HepG2 (cell line): ENCODE data around the gene GEMIN2. TPM values are rescaled to one million over a fixed set of nuclear protein-coding genes. Genes with fewer than 3 reads are reported as not detected.

Experiments
- DZIP1 ChIP-seq: sonication (generic); formaldehyde crosslinking; IDR thresholded peaks from 2 replicates; pipeline ENCODE4 v1.5.0; 2020; ENCODE audit warnings: mild to moderate bottlenecking, missing genetic modification reagents
- HBP1 ChIP-seq: IDR thresholded peaks from 2 replicates; pipeline ENCODE4 v1.6.1; 2016; ENCODE audit warnings: low read depth, control low read depth
- HOXA5 ChIP-seq: sonication (generic); formaldehyde crosslinking; IDR thresholded peaks from 2 replicates; pipeline ENCODE4 v1.4.0; 2020; ENCODE audit warnings: missing genetic modification reagents
- KDM5B ChIP-seq: sonication (generic); formaldehyde crosslinking; IDR thresholded peaks from 2 replicates; pipeline ENCODE4 v1.4.0; 2020; ENCODE audit warnings: missing genetic modification reagents, mild to moderate bottlenecking, borderline replicate concordance
- NFKB2 ChIP-seq: sonication (generic); formaldehyde crosslinking; IDR thresholded peaks from 2 replicates; pipeline ENCODE4 v1.4.0; 2020; ENCODE audit warnings: missing genetic modification reagents, borderline replicate concordance
- NR2C2 ChIP-seq: sonication (generic); formaldehyde crosslinking; IDR thresholded peaks from 2 replicates; pipeline ENCODE4 v1.4.0; 2020; ENCODE audit warnings: missing genetic modification reagents, mild to moderate bottlenecking, moderate library complexity, borderline replicate concordance
- PLSCR1 ChIP-seq: sonication (generic); formaldehyde crosslinking; IDR thresholded peaks from 2 replicates; pipeline ENCODE4 v1.5.0; 2020; ENCODE audit warnings: missing genetic modification reagents, mild to moderate bottlenecking, borderline replicate concordance
- RAD21 ChIP-seq: fragments of 450-650 bp; formaldehyde crosslinking; IDR thresholded peaks from 2 replicates; pipeline ENCODE4 v1.5.0; 2020; ENCODE audit warnings: mild to moderate bottlenecking
- RBM22 ChIP-seq: fragments of 200-400 bp; formaldehyde crosslinking; optimal IDR thresholded peaks from 2 replicates; pipeline ENCODE3; 2017; ENCODE audit warnings: mild to moderate bottlenecking, low read length, moderate library complexity
- TBP ChIP-seq: sonication (generic); formaldehyde crosslinking; IDR thresholded peaks from 2 replicates; pipeline ENCODE4 v1.5.0; 2020; ENCODE audit warnings: missing genetic modification reagents
- TERF1 ChIP-seq: sonication (generic); formaldehyde crosslinking; IDR thresholded peaks from 2 replicates; pipeline ENCODE4 v1.8.0; 2022; ENCODE audit warnings: mild to moderate bottlenecking, missing genetic modification reagents, moderate library complexity
- XRCC5 ChIP-seq: fragments of 200-400 bp; formaldehyde crosslinking; optimal IDR thresholded peaks from 2 replicates; pipeline ENCODE3; 2017; ENCODE audit warnings: mild to moderate bottlenecking, low read length
- ZFP41 ChIP-seq: sonication (generic); formaldehyde crosslinking; IDR thresholded peaks from 2 replicates; pipeline ENCODE4 v1.4.0; 2020; ENCODE audit warnings: mild to moderate bottlenecking, missing genetic modification reagents, borderline replicate concordance
- ZMYM3 ChIP-seq: sonication (generic); formaldehyde crosslinking; IDR thresholded peaks from 2 replicates; pipeline ENCODE4 v1.5.1; 2020; ENCODE audit warnings: mild to moderate bottlenecking, missing genetic modification reagents
- ZNF253 ChIP-seq: sonication (generic); formaldehyde crosslinking; IDR thresholded peaks from 2 replicates; pipeline ENCODE4 v1.8.0; 2022; ENCODE audit warnings: mild to moderate bottlenecking, missing genetic modification reagents, borderline replicate concordance
- ZNF350 ChIP-seq: sonication (generic); formaldehyde crosslinking; IDR thresholded peaks from 2 replicates; pipeline ENCODE4 v1.4.0; 2020; ENCODE audit warnings: mild to moderate bottlenecking, low read depth, missing genetic modification reagents, borderline replicate concordance
- ZNF691 ChIP-seq: sonication (generic); formaldehyde crosslinking; IDR thresholded peaks from 2 replicates; pipeline ENCODE4 v1.4.0; 2020; ENCODE audit warnings: missing genetic modification reagents, low read depth, mild to moderate bottlenecking, borderline replicate concordance
- ZNF780A ChIP-seq: sonication (generic); formaldehyde crosslinking; IDR thresholded peaks from 2 replicates; pipeline ENCODE4 v1.8.0; 2022; ENCODE audit warnings: mild to moderate bottlenecking, missing genetic modification reagents, moderate library complexity
- polyA plus RNA-seq, 8 experiments: library from polyadenylated mRNA; depleted of rRNA in 3 of 8; stranded (reverse) in 7 of 8; unstranded in 1 of 8; fragments of >200 nt; fragmentation: Illumina TruSeq in 4 of 8; extraction: Trizol in 4 of 8; gene quantifications; 2 replicates each; pipeline versions ENCODE4 v1.2.1 to v1.2.3, GENCODE V29; 2011 to 2016; ENCODE audit warnings: low read depth in 4 of 8, missing spikeins in 1 of 8, mixed read lengths in 1 of 8; ENCODE audit not compliant: insufficient read depth in 1 of 8
- total RNA-seq, 5 experiments: library from RNA; depleted of rRNA; stranded (reverse); fragments of >200 nt; fragmentation: Illumina TruSeq; extraction: Trizol; gene quantifications; 2 replicates each; pipeline ENCODE4 v1.2.3, GENCODE V29; 2016; ENCODE audit warnings: low read depth in 1 of 5
- TF ChIP-seq, protein P1 (sequence below): sonication (generic); formaldehyde crosslinking; IDR thresholded peaks from 2 replicates; pipeline ENCODE4 v1.4.0; 2020; ENCODE audit warnings: missing genetic modification reagents, borderline replicate concordance

The GEMIN2 gene
- total and polyA plus RNA-seq, 2 of the 13 experiments (the other 11 are each of a cell fraction or from before 2014, with no cell fraction given), result 54.8 to 110 TPM

DNA sequence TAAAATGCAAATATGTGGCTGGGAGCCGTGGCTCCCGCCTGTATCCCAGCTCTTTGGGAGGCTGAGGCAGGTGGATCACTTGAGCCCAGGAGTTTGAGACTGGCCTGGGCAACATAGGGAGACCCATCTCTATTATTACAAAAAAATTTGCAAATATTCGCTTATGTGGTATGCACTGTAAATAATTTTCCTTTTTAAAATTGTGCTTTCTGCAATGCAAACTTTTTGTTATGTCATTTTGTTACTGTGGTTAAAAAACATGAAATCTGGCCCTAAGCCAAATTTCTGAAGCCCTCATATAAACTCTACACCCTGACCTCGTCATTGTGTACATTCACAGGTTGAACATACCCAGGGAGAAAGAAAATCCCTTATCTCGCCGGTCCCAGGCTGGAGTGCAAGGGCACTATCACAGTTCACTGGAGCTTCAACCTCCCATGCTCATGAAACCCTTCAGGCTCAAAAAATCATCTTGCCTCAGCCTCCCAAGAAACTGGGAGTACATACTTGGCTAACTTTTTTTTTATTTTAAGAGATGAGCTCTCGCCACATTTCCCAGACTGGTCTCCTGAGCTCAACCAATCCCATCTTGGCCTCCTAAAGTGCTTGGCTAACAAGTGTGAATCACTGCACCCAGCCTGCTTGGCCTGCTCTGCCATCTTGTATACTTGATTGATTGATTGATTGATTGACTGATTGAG, 31.3 kb downstream of the GEMIN2 start (continued):
- TF ChIP-seq HBP1 (CRISPR knock-in tag) (peak; percentile 79; the same call in 1 of the 2 replicates), ZNF691 (CRISPR knock-in tag) (no peak), ZNF253 (CRISPR knock-in tag) (no peak), ZMYM3 (peak; percentile 86), HOXA5 (no peak), TBP (no peak), RAD21 (CRISPR knock-in tag) (peak; percentile 39; the same call in 1 of the 2 replicates), XRCC5 (peak; percentile 17), NR2C2 (peak; percentile 71; the same call in 1 of the 2 replicates), KDM5B (no peak), RBM22 (no peak), DZIP1 (CRISPR knock-in tag) (no peak), TERF1 (no peak), ZNF780A (CRISPR knock-in tag) (no peak), ZNF350 (CRISPR knock-in tag) (no peak), NFKB2 (CRISPR knock-in tag) (no peak), ZFP41 (CRISPR knock-in tag) (no peak), PLSCR1 (CRISPR knock-in tag) (no peak)
- TF ChIP-seq, protein P1, sequence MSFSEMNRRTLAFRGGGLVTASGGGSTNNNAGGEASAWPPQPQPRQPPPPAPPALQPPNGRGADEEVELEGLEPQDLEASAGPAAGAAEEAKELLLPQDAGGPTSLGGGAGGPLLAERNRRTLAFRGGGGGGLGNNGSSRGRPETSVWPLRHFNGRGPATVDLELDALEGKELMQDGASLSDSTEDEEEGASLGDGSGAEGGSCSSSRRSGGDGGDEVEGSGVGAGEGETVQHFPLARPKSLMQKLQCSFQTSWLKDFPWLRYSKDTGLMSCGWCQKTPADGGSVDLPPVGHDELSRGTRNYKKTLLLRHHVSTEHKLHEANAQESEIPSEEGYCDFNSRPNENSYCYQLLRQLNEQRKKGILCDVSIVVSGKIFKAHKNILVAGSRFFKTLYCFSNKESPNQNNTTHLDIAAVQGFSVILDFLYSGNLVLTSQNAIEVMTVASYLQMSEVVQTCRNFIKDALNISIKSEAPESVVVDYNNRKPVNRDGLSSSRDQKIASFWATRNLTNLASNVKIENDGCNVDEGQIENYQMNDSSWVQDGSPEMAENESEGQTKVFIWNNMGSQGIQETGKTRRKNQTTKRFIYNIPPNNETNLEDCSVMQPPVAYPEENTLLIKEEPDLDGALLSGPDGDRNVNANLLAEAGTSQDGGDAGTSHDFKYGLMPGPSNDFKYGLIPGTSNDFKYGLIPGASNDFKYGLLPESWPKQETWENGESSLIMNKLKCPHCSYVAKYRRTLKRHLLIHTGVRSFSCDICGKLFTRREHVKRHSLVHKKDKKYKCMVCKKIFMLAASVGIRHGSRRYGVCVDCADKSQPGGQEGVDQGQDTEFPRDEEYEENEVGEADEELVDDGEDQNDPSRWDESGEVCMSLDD, result no peak
